Measurements from ENCODE around the gene PRKAB2.
A peak's percentile ranks its signal among the peaks of the same experiment; 100 is the strongest.
"Not testable (repeated sequence)": the region's sequence is repeated elsewhere in the genome, so short reads cannot be mapped to it uniquely, and the experiment has no call there.

PRKAB2 gene, protein sequence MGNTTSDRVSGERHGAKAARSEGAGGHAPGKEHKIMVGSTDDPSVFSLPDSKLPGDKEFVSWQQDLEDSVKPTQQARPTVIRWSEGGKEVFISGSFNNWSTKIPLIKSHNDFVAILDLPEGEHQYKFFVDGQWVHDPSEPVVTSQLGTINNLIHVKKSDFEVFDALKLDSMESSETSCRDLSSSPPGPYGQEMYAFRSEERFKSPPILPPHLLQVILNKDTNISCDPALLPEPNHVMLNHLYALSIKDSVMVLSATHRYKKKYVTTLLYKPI

DNA sequence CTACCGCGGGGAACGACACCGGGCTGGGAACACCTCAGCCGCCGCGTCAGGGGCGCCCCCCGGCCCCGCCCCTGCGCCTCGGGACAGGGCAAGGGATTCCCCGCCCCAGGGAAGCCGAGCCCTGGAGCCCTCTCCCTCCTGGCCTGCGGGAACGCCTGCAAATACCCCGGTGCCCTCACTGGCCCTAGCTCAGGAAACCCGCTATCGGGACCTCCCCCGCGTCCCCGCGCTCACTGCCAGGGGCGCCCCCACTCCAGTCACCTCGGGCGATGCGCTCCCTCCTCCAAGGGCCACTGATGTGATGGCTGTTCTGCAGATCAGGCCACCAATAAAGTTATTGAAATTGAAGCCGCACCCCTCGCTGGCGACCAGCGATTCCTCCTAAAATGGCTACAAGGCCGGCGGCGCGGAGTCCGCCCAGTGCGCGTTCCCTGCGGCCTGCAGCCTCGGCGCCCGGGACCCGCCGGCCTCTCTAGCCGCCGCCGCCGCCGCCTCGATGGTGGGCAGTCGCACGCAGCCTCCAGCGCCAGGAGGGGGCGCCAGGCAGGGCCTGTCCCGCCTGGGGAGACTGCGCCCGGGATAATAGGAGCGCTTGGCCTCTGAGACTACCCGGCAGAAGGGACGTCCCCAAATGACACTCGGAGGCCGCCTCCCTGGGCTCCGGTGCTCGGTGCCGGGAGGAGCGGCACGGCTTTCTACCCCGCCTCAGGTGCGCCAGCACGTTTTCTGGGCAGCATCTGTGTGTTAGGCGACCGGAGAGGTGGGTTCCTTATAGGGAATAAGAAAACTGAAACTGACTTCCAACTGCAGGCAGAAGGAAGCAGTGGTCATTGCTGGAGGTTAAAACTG, at the start of gene PRKAB2:
Gene PRKAB2, minus strand, starts transcription at position 303 of the 849 bp plus-strand sequence. CDS start 326 bp downstream, outside the sequence.
- peak; percentile 79 for DNase-seq (ENCODE audit: low read depth)

DNA sequence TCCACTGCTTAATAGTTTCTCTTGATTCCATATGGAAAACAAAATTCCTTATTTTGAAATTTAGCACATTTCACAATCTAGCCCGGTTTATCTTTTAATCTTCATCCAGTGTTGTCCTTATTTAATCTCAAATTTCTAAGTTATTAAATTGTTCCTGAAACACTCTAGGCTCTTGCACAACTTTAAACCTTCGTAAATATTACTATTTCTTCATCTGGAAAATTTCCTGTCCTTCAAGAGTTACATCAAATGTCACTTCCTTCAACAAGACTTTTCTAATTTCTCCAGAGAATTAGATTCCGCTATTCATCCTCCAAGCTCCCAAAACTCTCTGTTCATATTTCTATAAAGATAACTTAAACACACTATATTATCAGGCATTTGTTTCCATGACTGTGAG, 46.3 kb upstream of the PRKAB2 start:
- DNase-seq (ENCODE audit: low read depth): no peak

DNA sequence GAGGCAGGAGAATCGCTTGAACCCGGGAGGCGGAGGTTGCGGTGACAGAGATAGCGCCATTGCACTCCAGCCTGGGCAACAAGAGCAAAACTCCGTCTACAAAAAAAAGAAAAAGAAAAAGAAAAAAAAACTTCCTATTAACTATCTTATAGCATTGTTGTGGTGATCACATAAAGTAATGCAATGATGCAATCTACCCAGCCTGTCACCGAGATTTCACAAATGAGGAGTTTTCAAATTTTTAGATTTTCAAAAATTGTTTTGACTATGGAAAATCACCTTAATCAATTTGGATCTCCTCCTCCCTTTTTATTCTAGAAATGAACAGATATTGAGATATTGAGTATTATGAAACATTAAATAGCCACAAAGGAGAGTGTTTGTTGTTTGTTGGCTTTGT, 44.9 kb upstream of the PRKAB2 start:
- no peak for DNase-seq (ENCODE audit: low read depth)

DNA sequence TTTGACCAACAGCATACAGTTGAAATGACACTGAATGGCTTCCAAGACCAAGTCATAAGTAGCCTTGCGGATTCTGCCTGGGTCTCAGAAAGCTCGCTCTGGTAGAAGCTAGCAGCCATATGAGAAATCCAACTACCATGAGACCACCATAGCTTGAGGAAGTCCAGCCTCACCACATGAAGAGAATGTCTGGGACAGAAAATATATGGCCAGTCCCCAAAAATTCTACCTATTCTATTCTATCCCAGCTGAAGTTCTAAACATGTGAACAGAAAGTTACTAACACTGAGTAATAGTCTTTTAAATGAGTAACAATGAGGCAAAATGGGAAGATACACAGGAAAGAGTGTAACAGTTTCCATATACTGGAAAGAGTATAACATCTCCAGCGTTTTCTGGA, 43.9 kb upstream of the PRKAB2 start:
- no peak for DNase-seq (ENCODE audit: low read depth)

DNA sequence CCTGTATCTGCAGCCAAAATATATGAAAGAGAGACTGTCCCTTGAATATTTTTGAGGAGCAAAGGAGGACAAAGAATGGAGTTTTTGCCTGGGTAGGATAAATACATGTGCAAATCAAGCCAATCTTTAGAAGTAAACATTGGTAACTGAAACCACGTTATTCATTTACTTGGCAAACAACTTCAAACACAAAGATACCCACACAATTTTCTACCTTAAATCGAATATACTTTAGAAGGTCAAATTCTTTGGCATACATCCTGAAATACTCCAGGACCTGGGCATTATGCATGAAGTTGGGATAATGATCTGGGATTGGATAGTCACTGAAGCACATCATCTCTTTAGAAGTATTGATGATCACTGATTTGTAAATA, 43.3 kb upstream of the PRKAB2 start:
- no peak for DNase-seq (ENCODE audit: low read depth)

DNA sequence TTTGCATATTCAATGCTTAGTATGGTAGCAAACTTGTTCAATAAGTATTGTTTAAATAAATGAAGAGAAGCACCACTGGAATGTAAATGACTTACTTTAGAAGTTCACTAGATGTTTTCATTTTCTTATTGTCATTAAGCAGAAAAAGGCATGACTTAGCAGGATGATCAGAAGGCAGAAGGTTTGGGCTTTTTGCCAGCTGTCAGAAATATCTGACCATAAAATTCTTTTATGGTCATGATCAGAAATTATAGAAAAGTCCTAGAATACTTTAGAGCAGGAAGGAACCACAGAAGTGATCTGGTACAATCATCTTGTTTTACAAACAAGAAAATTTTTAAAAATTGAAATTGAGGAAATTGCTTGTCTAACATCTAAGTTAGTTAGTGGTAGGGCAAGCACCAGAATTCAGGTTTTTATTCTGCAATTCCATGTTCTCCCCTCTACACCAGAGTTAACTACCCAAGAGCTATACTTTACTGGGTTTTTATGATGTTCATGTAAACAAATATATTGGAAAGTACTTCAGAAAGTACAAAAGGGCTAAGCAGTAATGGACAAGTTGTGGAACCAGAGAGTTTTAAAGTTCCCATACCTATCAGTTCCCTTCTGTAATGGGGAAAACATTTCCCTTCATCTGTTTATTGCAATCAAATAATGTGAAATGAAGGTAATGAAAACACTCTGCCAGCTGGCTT, 42.7 kb upstream of the PRKAB2 start:
- DNase-seq (ENCODE audit: low read depth): no peak

DNA sequence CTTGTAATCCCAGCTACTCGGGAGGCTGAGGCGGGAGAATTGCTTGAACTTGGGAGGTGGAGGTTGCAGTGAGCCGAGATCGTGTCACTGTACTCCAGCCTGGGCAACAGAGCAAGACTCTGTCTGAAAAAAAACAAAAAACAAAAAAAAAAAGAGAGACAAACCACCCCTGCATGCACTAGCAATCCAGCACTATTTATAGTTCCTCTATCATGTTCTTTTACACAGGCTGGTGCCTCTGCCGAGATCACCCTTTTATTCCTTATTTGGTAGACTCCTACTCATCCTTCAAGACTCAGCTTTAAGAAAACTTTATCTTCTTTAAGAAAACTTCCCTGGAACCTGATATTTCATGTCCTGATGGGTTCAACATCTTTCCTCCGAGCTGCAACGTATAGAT, 42.1 kb upstream of the PRKAB2 start:
- no peak for DNase-seq (ENCODE audit: low read depth)

DNA sequence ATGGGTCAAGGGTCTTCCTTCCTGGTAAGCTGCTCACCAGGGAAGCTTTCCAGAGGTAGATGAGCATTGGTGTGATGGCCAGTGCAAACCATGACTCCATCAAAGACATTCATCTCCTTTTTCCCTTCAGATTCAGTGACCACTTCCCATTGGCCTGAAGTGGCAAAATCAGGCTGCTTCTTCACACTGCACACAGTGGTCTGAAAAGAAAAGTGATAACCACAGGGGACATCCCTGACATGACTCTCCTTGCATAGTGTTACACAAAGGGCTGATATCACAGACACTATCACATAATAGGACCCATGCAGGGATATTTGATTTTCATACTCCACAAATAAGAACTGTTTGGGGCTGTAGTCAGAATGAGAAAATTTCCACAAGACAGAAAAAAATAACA, 41.0 kb upstream of the PRKAB2 start:
- DNase-seq (ENCODE audit: low read depth): no peak

DNA sequence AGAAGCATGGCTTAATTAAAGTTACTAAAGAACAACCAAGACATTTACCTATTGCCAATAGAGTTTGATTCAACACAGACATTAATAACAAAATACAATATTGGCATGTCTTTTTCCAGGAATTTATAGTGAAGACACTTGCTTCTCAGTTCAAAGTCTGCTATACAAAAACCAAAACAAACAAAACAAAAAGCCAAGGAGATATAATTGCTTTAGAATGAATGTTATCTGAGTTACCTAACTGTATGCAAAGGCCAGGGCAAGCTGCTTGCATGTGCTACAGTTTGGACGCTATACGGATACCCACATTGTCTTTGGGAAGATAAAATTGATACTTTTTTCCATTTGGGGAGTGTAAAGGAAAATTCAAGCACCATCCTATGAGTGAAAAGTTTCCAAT, 39.3 kb upstream of the PRKAB2 start:
- no peak for DNase-seq (ENCODE audit: low read depth)

DNA sequence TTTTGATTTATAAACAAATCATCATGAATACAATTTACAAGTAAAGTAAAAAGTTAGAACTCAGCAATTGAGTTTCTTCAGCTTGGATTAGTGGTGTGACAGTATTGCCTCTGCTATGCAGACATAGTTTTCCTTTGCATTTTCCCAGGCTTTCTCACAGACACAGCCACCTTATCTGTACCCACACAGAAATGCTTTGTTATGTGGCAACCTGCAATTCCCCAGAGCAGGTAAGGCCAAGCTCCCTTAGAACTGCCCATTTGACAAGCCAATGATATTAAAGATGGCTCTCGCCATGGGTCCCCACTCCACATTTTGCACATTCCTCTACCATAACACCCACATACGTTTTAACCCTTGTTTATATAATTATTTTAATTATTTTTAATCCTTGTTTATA, 38.7 kb upstream of the PRKAB2 start:
- no peak for DNase-seq (ENCODE audit: low read depth)

DNA sequence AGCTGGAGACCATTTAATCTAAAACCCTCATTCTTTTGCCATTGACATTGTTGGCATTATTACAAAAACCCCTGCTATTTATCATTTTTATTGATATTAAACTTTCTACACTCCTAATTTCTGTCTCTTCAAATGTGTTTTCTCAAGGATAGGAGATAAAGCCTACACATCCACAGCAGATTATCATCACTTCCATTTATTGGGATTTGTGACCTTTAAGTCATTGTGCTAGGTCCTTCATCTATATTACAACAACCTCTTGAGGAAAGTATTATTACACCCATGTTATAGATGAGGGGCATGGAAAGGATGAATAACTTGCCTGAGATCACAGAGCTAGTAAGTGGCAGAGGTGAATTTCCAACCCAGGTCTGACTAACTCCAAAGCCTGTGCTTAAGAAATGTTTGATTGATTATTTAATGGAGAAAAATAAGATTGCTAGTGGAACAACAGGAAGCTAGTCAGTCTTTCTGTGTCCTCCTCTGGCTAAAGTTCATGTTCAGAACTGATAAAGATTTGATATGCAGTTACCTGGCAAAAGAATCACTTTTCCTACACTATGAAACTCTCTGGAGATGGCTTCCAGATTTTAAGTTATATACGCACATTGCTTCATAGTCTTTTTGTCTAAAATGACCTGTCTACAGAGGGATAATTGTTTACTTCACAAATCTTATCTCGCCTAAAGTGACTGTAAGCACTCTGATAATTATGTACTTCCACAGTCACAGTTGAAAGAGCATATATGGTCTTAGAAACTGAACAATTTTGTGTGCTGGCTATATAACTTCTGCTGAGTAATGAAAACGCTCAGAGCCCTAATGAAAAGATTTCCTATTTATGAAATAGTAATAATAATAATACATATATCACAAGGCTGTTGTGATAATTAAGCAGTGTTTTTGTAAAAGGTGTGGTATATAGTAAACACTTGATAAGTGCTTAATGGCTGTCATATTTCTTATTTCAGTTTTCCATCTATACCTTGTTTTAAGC, 37.9 kb upstream of the PRKAB2 start:
- DNase-seq (ENCODE audit: low read depth): no peak

DNA sequence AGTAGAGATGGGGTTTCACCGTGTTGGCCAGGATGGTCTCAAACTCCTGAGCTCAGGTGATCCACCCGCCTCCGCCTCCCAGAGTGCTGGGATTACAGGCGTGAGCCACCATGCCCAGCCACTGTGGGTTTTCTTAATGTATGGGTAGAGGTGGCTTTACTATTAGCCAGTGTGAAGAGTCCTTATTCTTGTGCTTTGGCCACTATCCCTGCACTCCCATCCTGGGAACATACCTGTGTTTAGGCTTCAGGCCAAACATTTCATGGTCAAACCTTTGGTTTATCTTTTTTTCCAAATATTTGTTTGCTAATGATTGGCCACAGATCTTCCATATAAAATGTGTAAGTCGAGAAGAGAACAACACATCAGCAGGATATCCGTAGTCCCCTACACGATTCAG, 36.3 kb upstream of the PRKAB2 start:
- no peak for DNase-seq (ENCODE audit: low read depth)

DNA sequence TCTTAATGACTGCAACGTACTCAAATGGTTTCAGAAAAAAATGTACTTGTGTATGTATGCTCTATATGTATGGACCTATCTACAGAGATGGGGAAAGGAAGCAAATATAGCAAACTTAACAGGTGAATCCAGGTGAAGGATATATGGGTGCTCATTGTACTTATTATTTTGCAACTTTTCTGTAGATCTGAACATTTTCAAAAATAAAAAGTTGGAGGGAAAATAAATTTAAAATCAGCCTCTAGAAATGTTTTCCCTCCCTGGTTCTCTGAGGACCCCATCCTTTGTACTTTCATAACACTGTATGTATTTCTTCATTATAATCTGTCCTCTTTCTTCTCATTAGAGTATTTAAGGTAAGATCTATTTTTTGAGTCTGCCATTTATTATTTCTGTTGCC, 34.9 kb upstream of the PRKAB2 start:
- DNase-seq (ENCODE audit: low read depth): no peak

DNA sequence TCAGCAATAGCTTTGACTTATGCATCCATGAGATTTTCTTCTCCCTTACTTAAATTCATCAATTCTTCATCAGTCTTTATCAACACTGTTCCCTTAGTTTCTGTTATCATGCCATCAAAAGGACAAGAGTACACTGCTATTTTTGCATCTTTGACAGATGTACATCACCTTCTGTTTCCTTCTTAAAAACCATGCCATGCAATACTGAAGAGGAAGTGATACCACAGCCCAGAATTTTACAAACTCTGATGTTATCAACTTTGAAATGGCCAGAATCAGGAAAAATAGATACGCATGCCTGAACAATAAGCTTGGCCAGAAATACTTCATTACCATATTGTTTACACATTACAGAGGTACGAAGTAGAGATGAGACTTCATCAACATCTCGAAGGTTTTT, 31.8 kb upstream of the PRKAB2 start:
- no peak for DNase-seq (ENCODE audit: low read depth)

DNA sequence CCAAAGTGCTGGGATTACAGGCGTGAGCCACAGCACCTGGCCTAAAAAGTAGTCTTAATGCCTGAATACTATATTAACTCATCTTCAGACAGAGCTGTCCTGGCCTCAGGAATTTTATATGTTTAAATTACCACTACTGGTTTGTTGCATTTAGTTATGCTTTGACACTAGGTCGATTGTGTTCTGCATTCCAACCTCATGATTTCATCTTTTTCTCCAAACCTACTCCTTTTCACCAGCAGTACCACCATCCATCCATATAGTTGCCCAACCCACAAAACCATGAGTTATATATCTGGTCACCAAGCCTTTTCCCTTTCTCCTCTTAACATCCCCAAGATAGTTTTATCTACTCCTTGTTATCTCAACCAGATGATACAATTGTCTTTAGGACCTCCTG, 30.3 kb upstream of the PRKAB2 start:
- no peak for DNase-seq (ENCODE audit: low read depth)

DNA sequence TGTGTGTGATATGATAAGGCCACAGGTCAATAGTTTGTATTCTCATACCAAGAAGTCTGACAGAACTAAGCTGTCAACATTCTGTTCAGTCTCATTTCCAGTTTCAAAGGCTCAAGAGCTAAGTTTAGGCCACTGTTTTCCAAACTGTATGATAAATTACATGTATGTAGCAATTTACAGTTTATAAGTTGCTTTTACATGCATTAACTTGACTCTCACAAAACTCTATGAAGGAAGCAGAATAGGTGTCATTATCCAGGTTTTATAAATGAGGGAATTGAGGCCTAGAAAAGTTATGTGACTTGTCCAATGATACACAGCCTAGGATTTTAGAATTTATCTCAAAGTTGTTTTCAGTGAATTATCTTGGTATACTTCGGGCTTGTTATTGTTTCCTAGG, 29.5 kb upstream of the PRKAB2 start:
- DNase-seq (ENCODE audit: low read depth): no peak

DNA sequence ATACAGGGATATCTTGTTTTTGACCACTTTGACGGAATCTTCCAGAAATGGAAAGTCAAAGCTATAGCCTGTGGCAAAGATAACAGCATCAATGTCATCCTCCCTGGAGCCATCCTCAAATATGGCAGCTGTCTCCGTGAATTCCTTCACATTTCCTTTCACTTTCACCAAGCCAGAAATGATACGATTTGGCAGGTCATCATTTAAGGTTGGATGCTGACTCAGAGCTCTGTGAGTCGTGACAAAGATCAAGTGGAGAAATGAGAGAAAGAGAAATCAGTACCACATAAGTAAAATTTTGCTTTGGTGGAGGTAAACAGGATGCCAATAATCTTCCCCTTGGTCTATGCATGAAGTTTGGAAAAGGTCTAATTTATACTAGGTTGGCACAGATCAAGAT, 29.0 kb upstream of the PRKAB2 start:
- no peak for DNase-seq (ENCODE audit: low read depth)

DNA sequence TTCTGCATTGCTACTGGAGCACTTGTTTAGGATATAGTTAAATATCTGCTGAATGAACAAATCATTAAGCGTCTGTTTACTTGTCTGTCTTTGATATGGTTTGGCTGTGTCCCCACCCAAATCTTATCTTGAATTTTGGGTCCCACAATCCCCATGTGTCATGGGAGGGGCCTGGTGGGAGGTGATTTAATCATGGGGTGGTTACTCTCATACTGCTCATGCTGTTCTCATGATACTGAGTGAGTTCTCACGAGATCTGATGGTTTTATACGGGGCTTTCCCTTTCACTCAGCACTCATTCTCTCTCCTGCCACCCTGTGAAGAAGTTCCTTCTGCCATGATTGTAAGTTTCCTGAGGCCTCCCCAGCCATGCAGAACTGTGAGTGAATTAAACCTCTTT, 25.1 kb upstream of the PRKAB2 start:
- not testable (repeated sequence) for DNase-seq (ENCODE audit: low read depth)

DNA sequence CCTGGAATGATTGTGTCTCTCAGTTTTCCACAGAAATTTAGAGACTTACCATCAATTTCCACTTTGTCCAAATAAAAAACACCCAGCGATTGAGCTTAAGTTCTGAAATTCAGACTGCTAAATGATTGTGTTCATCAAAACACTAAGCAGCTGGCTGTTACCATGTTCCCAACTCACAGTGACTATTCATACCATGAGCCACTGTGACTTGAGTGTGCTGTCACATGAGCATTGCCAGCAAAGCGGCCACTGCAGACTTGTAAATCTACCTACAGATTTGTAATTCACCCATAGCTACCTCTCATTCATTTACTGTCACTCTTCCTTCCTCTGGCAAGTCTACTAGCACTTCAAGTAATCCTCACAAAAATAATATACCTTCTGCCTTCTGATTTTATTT, 17.2 kb upstream of the PRKAB2 start:
- DNase-seq (ENCODE audit: low read depth): no peak

DNA sequence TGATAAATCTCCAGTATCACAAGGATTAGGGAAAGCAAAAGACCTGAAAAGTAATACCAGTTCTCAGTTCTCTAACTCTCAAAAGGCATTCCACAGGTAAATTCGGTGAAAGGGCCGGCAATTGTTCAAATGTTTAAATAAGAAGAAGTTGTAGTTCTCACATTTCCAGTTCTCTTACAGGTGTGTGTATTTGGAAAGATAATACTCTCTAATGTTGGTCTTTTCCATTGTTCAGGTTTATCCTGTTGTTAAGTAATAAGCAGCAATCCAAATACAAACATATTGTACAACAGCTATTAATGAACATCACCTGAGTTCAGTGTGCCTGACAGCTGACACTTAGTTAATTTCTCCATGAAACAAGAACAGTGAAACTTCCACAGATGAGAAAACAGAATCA, 13.2 kb upstream of the PRKAB2 start:
- no peak for DNase-seq (ENCODE audit: low read depth)

DNA sequence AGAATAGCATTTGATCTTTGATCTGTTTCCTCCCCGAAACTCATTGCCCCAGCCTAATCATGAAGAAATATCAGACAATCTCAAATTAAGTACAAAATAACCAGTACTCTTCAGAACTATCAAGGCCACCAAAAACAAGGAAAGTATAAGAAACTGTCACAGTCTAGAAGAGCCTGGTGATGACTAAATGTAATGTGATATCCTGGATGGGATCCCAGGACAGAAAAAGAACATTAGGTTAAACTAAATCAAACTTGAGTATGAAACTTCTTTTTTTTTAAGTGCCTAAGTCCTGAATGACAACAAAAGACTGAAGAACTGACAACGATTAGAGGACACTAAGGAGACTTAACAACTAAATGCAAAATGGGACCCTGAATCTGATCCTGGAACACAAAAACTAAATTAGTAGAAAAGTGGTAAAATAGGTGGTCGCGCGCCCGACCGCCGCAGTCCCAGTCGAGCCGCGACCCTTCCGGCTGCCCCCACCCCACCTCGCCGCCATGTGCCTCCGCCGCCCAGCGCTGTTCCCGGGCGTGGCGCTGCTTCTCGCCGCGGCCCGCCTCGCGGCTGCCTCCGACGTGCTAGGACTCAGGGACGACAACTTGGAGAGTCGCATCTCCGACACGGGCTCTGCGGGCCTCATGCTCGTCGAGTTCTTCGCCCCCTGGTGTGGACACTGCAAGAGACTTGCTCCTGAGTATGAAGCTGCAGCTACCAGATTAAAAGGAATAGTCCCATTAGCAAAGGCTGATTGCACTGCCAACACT, 5.5 kb upstream of the PRKAB2 start:
- DNase-seq (ENCODE audit: low read depth): no peak
